ENCODE data around the gene PDE9A.
"Not testable (repeated sequence)": the region's sequence is repeated elsewhere in the genome, so short reads cannot be mapped to it uniquely, and the experiment has no call there.

The PDE9A gene

GRCh38 chr21:42691901-42692559 is 38.6 kb downstream of the PDE9A start:
- no peak for DNase-seq

- no peak for DNase-seq
These were observed 39.3 kb downstream of the PDE9A start for GRCh38 chr21:42692688-42693087.

- no peak for DNase-seq
These were observed 41.6 kb downstream of the PDE9A start for GRCh38 chr21:42694751-42695696.

- DNase-seq, result peak; percentile 4
These were observed 42.4 kb downstream of the PDE9A start for GRCh38 chr21:42695697-42696380.

- no peak for DNase-seq
These were observed 43.1 kb downstream of the PDE9A start for GRCh38 chr21:42696501-42697040.

GRCh38 chr21:42698733-42699132 is 45.3 kb downstream of the PDE9A start:
- no peak for DNase-seq

GRCh38 chr21:42699196-42699595 is 45.8 kb downstream of the PDE9A start:
- no peak for DNase-seq

- DNase-seq, result no peak
These were observed 48.5 kb downstream of the PDE9A start for GRCh38 chr21:42701706-42702456.

GRCh38 chr21:42702720-42703119 is 49.3 kb downstream of the PDE9A start:
- no peak for DNase-seq

GRCh38 chr21:42703136-42703908 is 49.9 kb downstream of the PDE9A start:
- no peak for DNase-seq

- no peak for DNase-seq
These were observed 50.5 kb downstream of the PDE9A start for GRCh38 chr21:42703965-42704364.

GRCh38 chr21:42704861-42705260 is 51.4 kb downstream of the PDE9A start:
- DNase-seq, result no peak

- DNase-seq, result no peak
These were observed 51.9 kb downstream of the PDE9A start for GRCh38 chr21:42705346-42705745.

- no peak for DNase-seq
These were observed 52.4 kb downstream of the PDE9A start for GRCh38 chr21:42705746-42706374.

- no peak for DNase-seq
These were observed 53.3 kb downstream of the PDE9A start for GRCh38 chr21:42706765-42707164.

- DNase-seq, result no peak
These were observed 53.9 kb downstream of the PDE9A start for GRCh38 chr21:42707207-42707830.

- DNase-seq, result no peak
These were observed 54.7 kb downstream of the PDE9A start for GRCh38 chr21:42708107-42708506.

GRCh38 chr21:42708916-42709315 is 55.5 kb downstream of the PDE9A start:
- DNase-seq, result not testable (repeated sequence)

GRCh38 chr21:42711667-42712066 is 58.2 kb downstream of the PDE9A start:
- no peak for DNase-seq

- not testable (repeated sequence) for DNase-seq
These were observed 62.0 kb downstream of the PDE9A start for GRCh38 chr21:42715427-42715826.

GRCh38 chr21:42716074-42716473 is 62.7 kb downstream of the PDE9A start:
- DNase-seq, result no peak

All from midbrain (tissue), 1 donor.